ENCODE results near the gene DENND5A.

DNA sequence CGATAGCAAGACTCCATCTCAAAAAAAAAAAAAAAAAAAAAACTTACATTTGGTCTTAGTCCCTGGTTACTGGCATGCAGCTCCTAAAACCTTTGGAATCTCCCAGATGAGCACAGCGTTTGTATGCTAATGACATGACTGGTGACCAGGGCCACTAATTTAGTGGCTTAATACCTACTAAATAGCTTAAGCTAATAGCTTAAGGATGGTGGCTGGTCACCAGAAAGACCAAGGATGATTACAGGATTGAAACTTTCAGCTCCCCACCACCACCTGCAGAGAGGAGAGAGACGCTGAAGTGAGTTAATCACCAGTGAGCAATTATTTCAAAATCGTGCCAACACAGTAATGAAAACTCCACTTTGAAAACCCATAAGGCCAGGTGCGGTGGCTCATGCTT, 37.1 kb downstream of the DENND5A start:
- TF ChIP-seq, protein P1, sequence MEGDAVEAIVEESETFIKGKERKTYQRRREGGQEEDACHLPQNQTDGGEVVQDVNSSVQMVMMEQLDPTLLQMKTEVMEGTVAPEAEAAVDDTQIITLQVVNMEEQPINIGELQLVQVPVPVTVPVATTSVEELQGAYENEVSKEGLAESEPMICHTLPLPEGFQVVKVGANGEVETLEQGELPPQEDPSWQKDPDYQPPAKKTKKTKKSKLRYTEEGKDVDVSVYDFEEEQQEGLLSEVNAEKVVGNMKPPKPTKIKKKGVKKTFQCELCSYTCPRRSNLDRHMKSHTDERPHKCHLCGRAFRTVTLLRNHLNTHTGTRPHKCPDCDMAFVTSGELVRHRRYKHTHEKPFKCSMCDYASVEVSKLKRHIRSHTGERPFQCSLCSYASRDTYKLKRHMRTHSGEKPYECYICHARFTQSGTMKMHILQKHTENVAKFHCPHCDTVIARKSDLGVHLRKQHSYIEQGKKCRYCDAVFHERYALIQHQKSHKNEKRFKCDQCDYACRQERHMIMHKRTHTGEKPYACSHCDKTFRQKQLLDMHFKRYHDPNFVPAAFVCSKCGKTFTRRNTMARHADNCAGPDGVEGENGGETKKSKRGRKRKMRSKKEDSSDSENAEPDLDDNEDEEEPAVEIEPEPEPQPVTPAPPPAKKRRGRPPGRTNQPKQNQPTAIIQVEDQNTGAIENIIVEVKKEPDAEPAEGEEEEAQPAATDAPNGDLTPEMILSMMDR (IDR thresholded peaks at IDR 0.05) = no peak
- no peak for TF ChIP-seq POLR2A (IDR thresholded peaks at IDR 0.05)

All from Peyer's patch (tissue), 4 donors.